Left lung (tissue), 10 donors: ENCODE data around the gene CEP170B. TPM values are rescaled to one million over a fixed set of nuclear protein-coding genes. Genes with fewer than 3 reads are reported as not detected.

ENCODE experiments used
- ATAC-seq: fragments of 200-7000 bp; cut with Tn5 transposase; one replicate; pipeline ENCODE4 v1.9.1; 2020; ENCODE audit warnings: moderate library complexity
- DNase-seq, 4 donors: peaks; one replicate each; pipeline ENCODE4 v3.0.0-alpha.2; 2013 to 2020
- H3K27ac ChIP-seq, 2 donors: fragments of 200-600 bp; sonication (generic) in 1 of 2; one replicate each; pipeline versions ENCODE4 v1.5.0 to v1.8.0; 2020 to 2021
- H3K27me3 ChIP-seq, 2 donors: fragments of 200-600 bp; sonication (generic) in 1 of 2; one replicate each; pipeline versions ENCODE4 v1.5.0 to v1.8.0; 2020 to 2021
- H3K36me3 ChIP-seq, 2 donors: fragments of 200-600 bp; sonication (generic) in 1 of 2; one replicate each; pipeline versions ENCODE4 v1.5.0 to v1.8.0; 2020 to 2021
- H3K4me1 ChIP-seq, 2 donors: fragments of 200-600 bp; one replicate each; pipeline ENCODE4 v1.8.0; 2021
- H3K4me3 ChIP-seq, 2 donors: fragments of 200-600 bp; sonication (generic) in 1 of 2; one replicate each; pipeline versions ENCODE4 v1.5.0 to v1.8.0; 2020 to 2021; ENCODE audit warnings: mild to moderate bottlenecking in 1 of 2
- H3K9me3 ChIP-seq, 2 donors: fragments of 200-600 bp; sonication (generic) in 1 of 2; one replicate each; pipeline versions ENCODE4 v1.5.0 to v1.8.0; 2020 to 2021
- intact Hi-C, 2 donors: fragments of 100-400 bp; cut with DNase I; formaldehyde crosslinking; loops; one replicate each; pipeline versions ENCODE4 v1.11.2 to v1.14.2; 2022
- polyA plus RNA-seq, 6 donors: library from polyadenylated mRNA; unstranded; fragments of 120-200 nt; gene quantifications; one replicate each; pipeline ENCODE4 v1.2.1, GENCODE V29; 2013; ENCODE audit not compliant: insufficient read length in 6 of 6
- total RNA-seq, 2 donors: library from RNA; stranded (reverse); fragmentation: NEBNext Ultra II Directional; extraction: Animal tissue kit (Norgen Biotek cat#: 25700); gene quantifications; one replicate each; pipeline ENCODE4 v1.2.1, GENCODE V29; 2021
- TF ChIP-seq, protein P1 (sequence below), 2 donors: fragments of 200-600 bp; sonication (generic) in 1 of 2; IDR thresholded peaks; one replicate each; pipeline versions ENCODE4 v1.5.0 to v1.8.0; 2021; ENCODE audit warnings: antibody characterized with exemption in 2 of 2
- donor health status: DM: no; HTN: yes; CAD: no.
- donor health status: DM: no; HTN: no; CAD: no.

Gene CEP170B
- total and polyA plus RNA-seq, 8 donors, result 10.0 to 42.3 (median 14.2) TPM

DNA sequence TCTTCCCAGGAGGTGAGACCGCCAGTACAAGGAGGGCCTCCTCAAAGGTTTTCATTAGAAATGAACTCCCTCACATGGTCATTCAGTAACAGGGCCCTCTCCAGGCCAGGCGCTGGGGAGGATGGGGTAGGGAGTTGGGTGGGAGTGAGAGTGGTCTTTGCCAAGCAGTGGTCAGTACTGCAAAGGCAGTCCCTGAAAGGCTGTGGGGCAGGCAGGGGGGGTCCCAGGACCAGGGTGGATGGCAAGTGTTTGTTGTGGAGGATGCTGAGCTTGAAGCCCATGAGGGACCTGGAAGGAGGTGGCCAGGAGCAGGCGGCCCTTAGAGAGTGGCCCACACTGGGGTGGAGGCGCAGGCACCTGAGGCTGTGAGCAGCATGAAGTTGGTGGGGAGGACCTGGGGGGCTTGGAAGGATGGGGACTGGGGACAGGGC, 26.1 kb downstream of the CEP170B start:
- no peak overlapping the region for H3K4me3 ChIP-seq
- H3K27ac ChIP-seq, result no peak overlapping the region
- H3K27me3 ChIP-seq, result no peaks in the 10 kb centered on the region
- no peak for ATAC-seq
- peaks cover 0 to 11% of the 10 kb centered on the region in 2 donors for H3K4me1 ChIP-seq
- intact Hi-C loops, result loop anchor here in 1 of 2 donors (10.0 kb wide), 1 partner anchor 154 kb away; no protein-coding TSS in a partner anchor
- H3K36me3 ChIP-seq, result peaks cover 0 to 41% of the 10 kb centered on the region in 2 donors
- H3K9me3 ChIP-seq, result no peaks in the 10 kb centered on the region
- TF ChIP-seq, protein P1, sequence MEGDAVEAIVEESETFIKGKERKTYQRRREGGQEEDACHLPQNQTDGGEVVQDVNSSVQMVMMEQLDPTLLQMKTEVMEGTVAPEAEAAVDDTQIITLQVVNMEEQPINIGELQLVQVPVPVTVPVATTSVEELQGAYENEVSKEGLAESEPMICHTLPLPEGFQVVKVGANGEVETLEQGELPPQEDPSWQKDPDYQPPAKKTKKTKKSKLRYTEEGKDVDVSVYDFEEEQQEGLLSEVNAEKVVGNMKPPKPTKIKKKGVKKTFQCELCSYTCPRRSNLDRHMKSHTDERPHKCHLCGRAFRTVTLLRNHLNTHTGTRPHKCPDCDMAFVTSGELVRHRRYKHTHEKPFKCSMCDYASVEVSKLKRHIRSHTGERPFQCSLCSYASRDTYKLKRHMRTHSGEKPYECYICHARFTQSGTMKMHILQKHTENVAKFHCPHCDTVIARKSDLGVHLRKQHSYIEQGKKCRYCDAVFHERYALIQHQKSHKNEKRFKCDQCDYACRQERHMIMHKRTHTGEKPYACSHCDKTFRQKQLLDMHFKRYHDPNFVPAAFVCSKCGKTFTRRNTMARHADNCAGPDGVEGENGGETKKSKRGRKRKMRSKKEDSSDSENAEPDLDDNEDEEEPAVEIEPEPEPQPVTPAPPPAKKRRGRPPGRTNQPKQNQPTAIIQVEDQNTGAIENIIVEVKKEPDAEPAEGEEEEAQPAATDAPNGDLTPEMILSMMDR (IDR thresholded peaks at IDR 0.05), result no peak
- DNase-seq, result no peak

DNA sequence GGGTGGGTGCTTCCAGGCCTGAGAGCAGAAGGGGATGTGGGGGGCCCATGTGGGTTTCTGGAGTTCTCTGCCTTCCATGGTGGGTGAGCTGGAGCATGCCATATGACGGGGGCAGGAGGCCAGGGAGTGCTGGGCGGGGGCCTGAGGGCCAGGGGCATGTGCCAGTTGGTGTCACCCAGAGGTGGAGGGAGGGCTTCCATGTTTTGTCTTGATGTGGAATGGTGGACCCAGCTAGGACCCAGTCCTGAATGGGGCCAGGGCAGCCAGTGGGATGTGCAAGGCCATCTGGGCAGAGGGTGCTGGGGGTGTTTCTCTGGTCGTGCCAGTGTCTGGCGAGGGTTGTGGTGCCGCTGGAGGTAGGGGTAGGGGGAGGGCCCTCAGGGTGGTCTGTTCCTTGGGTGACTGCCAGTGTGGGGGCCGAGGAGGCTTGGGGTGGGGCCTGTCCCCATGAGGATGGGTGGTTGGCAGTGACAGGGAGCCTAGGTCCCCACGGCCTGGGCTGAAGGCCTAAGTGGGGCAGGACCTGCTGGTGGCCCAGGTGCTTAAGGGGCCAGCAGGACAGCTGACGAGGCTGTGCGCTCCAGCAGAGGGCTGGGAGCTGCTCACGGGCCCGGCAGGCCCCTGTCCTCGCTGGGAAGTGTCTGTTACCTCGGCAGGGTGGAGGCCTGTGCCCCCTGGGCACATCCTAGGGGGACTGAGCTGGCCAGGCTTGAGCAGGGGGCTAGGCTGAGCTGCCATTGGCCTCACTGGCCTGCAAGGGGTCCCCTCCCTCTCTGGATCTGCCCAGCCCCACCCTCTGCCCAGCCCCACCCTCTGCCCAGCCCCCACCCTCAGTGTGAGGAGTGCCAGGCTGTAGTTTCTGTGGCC, 26.8 kb downstream of the CEP170B start:
- intact Hi-C loops, result loop anchor here in 1 of 2 donors (10.0 kb wide), 1 partner anchor 153 kb away; no protein-coding TSS in a partner anchor
- no peak for ATAC-seq
- Histone ChIP-seq H3K4me3 (no peak overlapping the region), H3K4me1 (peaks cover 0 to 15% of the 10 kb centered on the region in 2 donors), H3K36me3 (peaks cover 0 to 34% of the 10 kb centered on the region in 2 donors), H3K27ac (no peak overlapping the region), H3K9me3 (no peaks in the 10 kb centered on the region), H3K27me3 (no peaks in the 10 kb centered on the region)
- DNase-seq, result peak in 1 of 4 donors; percentile 75
- TF ChIP-seq, protein P1 (IDR thresholded peaks at IDR 0.05), result no peak

DNA sequence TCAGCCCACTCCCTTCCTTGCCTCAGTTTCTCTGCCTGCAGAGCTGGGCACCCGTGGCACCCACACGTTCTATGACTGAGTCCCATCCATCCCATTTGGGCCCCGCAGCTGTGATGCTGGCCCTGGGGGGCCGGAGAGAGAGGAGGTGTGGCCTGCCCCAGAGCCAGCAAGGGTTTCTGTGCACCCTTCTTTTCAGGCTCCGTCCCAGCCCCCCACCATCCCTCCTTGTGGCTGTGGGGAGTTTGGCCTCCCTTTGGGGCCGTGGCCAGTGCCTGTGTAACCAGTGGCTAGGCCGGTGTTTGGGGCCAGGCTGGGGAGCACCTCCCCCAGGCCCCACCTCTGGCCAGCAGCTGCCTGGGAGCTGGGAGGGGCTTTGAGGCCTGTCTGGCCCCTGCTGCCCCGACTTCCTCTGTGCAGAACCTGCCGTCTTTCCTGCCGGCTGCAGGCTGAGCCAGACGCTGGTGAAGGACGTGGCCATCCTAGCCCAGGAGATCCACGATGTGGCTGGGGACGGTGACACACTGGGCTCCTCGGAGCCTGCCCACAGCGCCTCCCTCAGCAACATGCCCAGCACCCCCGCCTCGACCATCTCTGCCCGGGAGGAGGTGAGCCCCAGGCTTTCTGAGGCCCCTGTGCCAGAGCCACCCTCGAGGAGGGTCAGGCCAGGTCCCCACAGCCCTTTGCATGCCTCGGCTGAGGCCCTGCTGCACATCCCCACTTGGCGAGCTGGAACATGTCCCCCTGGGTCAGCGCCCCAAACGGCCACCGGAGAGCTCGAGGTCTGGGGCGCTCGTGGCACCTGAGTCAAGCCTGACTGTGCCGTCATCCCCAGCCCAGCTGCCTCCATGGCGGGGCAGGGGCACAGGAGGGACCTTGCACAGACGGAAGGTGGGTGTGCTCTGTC, 27.7 kb downstream of the CEP170B start:
- H3K36me3 ChIP-seq, result peaks cover 0 to 25% of the 10 kb centered on the region in 2 donors
- peaks cover 0 to 15% of the 10 kb centered on the region in 2 donors for H3K4me1 ChIP-seq
- TF ChIP-seq, protein P1 (IDR thresholded peaks at IDR 0.05), result no peak
- intact Hi-C loops, result loop anchor here in 1 of 2 donors (10.0 kb wide), 1 partner anchor 152 kb away; no protein-coding TSS in a partner anchor
- H3K4me3 ChIP-seq, result no peak overlapping the region
- no peaks in the 10 kb centered on the region for H3K27me3 ChIP-seq
- H3K9me3 ChIP-seq, result no peaks in the 10 kb centered on the region
- no peak overlapping the region for H3K27ac ChIP-seq
- DNase-seq (peak in 2 of 4 donors; percentile 29 to 73), ATAC-seq (no peak)

DNA sequence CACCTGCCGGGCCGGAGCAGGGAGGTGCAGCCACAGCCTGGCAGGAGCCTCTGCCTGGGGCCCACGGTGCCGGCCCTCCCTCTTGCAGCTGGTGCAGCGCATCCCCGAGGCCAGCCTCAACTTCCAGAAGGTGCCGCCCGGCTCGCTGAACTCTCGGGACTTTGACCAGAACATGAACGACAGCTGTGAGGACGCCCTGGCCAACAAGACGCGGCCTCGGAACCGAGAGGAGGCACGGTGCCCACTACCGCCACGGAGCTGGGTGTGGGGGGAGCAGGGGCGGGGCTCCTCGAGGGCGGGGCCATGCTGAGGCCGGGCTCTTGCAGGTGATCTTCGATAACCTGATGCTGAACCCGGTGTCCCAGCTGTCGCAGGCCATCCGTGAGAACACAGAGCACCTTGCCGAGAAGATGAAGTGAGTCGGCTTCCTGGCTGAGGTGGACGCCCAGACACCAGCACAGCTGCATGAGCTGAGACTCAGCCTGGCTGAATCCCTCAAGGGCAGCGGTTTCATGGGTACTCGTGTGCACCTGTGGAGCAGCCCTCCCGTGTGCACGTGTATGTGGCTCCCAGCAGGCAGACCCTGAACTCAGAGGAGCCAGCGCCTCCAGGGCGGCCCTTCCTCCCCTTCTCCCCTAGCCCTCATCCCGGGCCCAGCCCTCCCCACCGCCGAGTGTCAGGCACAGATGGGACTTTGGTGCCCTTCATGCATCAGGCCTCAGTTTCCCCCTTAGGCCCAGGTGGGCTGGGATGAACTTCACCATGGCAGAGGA, 28.6 kb downstream of the CEP170B start:
- intact Hi-C loops, result loop anchor here in 1 of 2 donors (10.0 kb wide), 1 partner anchor 151 kb away; no protein-coding TSS in a partner anchor

More for the DNA sequence above, 28.6 kb downstream of the CEP170B start:
- H3K27me3 ChIP-seq, result no peaks in the 10 kb centered on the region
- H3K4me3 ChIP-seq, result no peak overlapping the region
- peaks cover 0 to 17% of the 10 kb centered on the region in 2 donors for H3K36me3 ChIP-seq
- peak in 1 of 4 donors; percentile 78 for DNase-seq
- peaks cover 0 to 15% of the 10 kb centered on the region in 2 donors for H3K4me1 ChIP-seq
- H3K9me3 ChIP-seq, result no peaks in the 10 kb centered on the region
- no peak overlapping the region for H3K27ac ChIP-seq
- TF ChIP-seq, protein P1 (IDR thresholded peaks at IDR 0.05), result no peak
- no peak for ATAC-seq
